Gastrocnemius medialis (tissue), 4 donors: ENCODE data around the gene JOSD2.

Experiments used
- POLR2A ChIP-seq, 2 donors: fragments of 450-650 bp; IDR thresholded peaks; one replicate each; pipeline ENCODE4 v1.6.1; 2017; ENCODE audit warnings: antibody characterized with exemption in 2 of 2, mild to moderate bottlenecking in 2 of 2, moderate library complexity in 2 of 2
- TF ChIP-seq, protein P1 (sequence below), 5 experiments: fragments of 450-650 bp in 3 of 5; fragments of 200-600 bp in 2 of 5; sonication (generic) in 2 of 5; IDR thresholded peaks in 4 of 5; conservative IDR thresholded peaks in 1 of 5; 1 replicate in 4 of 5; 2 replicates in 1 of 5; pipeline ENCODE4 v1.5.1; 2016 to 2019; ENCODE audit warnings: antibody characterized with exemption in 5 of 5, mild to moderate bottlenecking in 3 of 5, moderate library complexity in 3 of 5

DNA sequence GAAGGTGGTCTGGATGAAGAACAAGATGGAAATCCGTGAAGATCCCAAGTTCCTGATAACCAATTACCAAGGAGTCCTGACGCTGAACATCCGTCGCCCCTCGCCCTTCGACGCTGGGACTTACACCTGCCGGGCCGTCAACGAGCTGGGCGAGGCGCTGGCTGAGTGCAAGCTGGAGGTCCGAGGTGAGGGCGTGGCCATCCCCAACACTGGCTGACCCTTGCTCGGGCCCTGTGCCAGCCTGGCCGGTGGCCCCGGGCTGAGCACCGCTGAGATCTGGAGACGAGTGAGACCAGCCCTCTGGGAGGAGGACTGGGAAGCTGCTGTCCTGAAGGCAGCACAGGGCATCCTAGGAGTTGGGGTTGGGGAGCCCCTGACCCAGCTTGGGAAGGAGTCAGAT is 46.6 kb downstream of the JOSD2 start:
- TF ChIP-seq, protein P1, sequence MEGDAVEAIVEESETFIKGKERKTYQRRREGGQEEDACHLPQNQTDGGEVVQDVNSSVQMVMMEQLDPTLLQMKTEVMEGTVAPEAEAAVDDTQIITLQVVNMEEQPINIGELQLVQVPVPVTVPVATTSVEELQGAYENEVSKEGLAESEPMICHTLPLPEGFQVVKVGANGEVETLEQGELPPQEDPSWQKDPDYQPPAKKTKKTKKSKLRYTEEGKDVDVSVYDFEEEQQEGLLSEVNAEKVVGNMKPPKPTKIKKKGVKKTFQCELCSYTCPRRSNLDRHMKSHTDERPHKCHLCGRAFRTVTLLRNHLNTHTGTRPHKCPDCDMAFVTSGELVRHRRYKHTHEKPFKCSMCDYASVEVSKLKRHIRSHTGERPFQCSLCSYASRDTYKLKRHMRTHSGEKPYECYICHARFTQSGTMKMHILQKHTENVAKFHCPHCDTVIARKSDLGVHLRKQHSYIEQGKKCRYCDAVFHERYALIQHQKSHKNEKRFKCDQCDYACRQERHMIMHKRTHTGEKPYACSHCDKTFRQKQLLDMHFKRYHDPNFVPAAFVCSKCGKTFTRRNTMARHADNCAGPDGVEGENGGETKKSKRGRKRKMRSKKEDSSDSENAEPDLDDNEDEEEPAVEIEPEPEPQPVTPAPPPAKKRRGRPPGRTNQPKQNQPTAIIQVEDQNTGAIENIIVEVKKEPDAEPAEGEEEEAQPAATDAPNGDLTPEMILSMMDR (IDR thresholded peaks at IDR 0.05 in 4 of 5, conservative IDR thresholded peaks at IDR 0.05 in 1 of 5) = no peak
- no peak for TF ChIP-seq POLR2A (IDR thresholded peaks at IDR 0.05)
